PC-9 (cell line): ENCODE data around the gene DCP1B. TPM values are rescaled to one million over a fixed set of nuclear protein-coding genes. Genes with fewer than 3 reads are reported as not detected.

Experiments used
- BruUV-seq: library from RNA; stranded (reverse); fragments of 400-500 nt; replicated peaks from 2 replicates; lab custom pipeline; 2021; lab: Mats Ljungman, UMichigan
- CTCF ChIA-PET: fragments of 300-600 bp; sonication (Branson Sonifier 250); formaldehyde crosslinking; loops from one replicate; lab custom pipeline; 2022; ENCODE audit warnings: antibody characterized with exemption; lab: Charles Lee
- POLR2A ChIA-PET: fragments of 300-600 bp; sonication (Branson Sonifier 250); formaldehyde crosslinking; loops from one replicate; lab custom pipeline; 2022; ENCODE audit warnings: antibody characterized with exemption; ENCODE audit not compliant: unreplicated experiment; lab: Charles Lee
- DNase-seq, 2 experiments: peaks; one replicate each; pipeline versions ENCODE4 v3.0.0 to v3.0.0-alpha.2; 2015 to 2022; ENCODE audit warnings: mixed read lengths in 1 of 2
- H2AFZ ChIP-seq: fragments of 200-600 bp; sonication (generic); 2 replicates; pipeline ENCODE4 v1.8.1; 2017; ENCODE audit warnings: antibody characterized with exemption
- H3F3A ChIP-seq: fragments of 200-600 bp; sonication (generic); 2 replicates; pipeline ENCODE4 v1.8.1; 2017; ENCODE audit warnings: antibody characterized with exemption, mild to moderate bottlenecking, low read depth; ENCODE audit not compliant: insufficient read depth
- H3K27ac ChIP-seq: fragments of 200-600 bp; sonication (generic); 2 replicates; pipeline ENCODE4 v1.6.1; 2016; ENCODE audit warnings: mixed run types
- H3K27me3 ChIP-seq: fragments of 200-600 bp; sonication (generic); 2 replicates; pipeline ENCODE4 v1.6.1; 2016; ENCODE audit warnings: low read depth, mixed run types; ENCODE audit not compliant: insufficient read depth
- H3K36me3 ChIP-seq: fragments of 200-600 bp; sonication (generic); 2 replicates; pipeline ENCODE4 v1.6.1; 2016; ENCODE audit warnings: low read depth, mixed run types
- H3K4me1 ChIP-seq: fragments of 200-600 bp; sonication (generic); replicated peaks from 2 replicates; pipeline ENCODE4 v1.6.1; 2016; ENCODE audit warnings: mixed run types; ENCODE audit not compliant: insufficient read depth
- H3K4me2 ChIP-seq: fragments of 200-600 bp; sonication (generic); 2 replicates; pipeline ENCODE4 v1.6.1; 2017; ENCODE audit warnings: mixed run types
- H3K4me3 ChIP-seq: fragments of 200-600 bp; sonication (generic); 2 replicates; pipeline ENCODE4 v1.6.1; 2016; ENCODE audit warnings: mixed run types
- H3K79me2 ChIP-seq: fragments of 200-600 bp; sonication (generic); 2 replicates; pipeline ENCODE4 v1.6.1; 2017; ENCODE audit warnings: low read depth, mixed run types
- H3K9me2 ChIP-seq: fragments of 200-600 bp; sonication (generic); 2 replicates; pipeline ENCODE4 v1.8.1; 2017; ENCODE audit warnings: mild to moderate bottlenecking; ENCODE audit not compliant: insufficient read depth
- H3K9me3 ChIP-seq: fragments of 200-600 bp; sonication (generic); 2 replicates; pipeline ENCODE4 v1.8.1; 2016; ENCODE audit warnings: low read depth; ENCODE audit not compliant: insufficient read depth
- H4K20me1 ChIP-seq: fragments of 200-600 bp; sonication (generic); 2 replicates; pipeline ENCODE4 v1.8.1; 2017; ENCODE audit not compliant: insufficient read depth
- CTCF ChIP-seq: fragments of 200-600 bp; sonication (generic); conservative IDR thresholded peaks from 2 replicates; pipeline ENCODE4 v1.6.1; 2017; ENCODE audit warnings: mixed run types, antibody characterized with exemption, mild to moderate bottlenecking, moderate library complexity
- EZH2 ChIP-seq: fragments of 200-600 bp; sonication (generic); IDR thresholded peaks from 2 replicates; pipeline ENCODE4 v1.8.0; 2017; ENCODE audit warnings: antibody characterized with exemption, low read depth
- intact Hi-C: fragments of 100-400 bp; cut with micrococcal nuclease; formaldehyde crosslinking; loops from one replicate; pipeline ENCODE4 v1.10.0; 2022; ENCODE audit not compliant: unreplicated experiment
- total RNA-seq: library from RNA; stranded (reverse); gene quantifications from 2 replicates; pipeline ENCODE4 v1.2.3, GENCODE V29; 2021

Gene DCP1B
- total RNA-seq, 1 experiment from 2014 or later: 6.8 TPM

GRCh38 chr12:1936406-1937320, 67.6 kb downstream of the DCP1B start:
- Histone ChIP-seq H3K4me2 (no peak overlapping the region), H3K4me3 (no peak overlapping the region), H4K20me1 (no peaks in the 10 kb centered on the region), H2AFZ (no peak overlapping the region), H3K27me3 (peaks cover 10% of the 10 kb centered on the region; the same call in 1 of the 2 replicates), H3K9me2 (no peaks in the 10 kb centered on the region), H3K27ac (no peak overlapping the region), H3K9me3 (no peaks in the 10 kb centered on the region), H3K36me3 (no peaks in the 10 kb centered on the region), H3K4me1 (no peaks in the 10 kb centered on the region), H3F3A (no peaks in the 10 kb centered on the region), H3K79me2 (no peaks in the 10 kb centered on the region)
- intact Hi-C loops: no loop called here
- DNase-seq: peak in 1 of 2 experiments; percentile 24
- ChIA-PET CTCF (no interaction called here), POLR2A (no interaction called here)
- TF ChIP-seq CTCF (no peak), EZH2 (no peak)
- BruUV-seq: no TSS peak

GRCh38 chr12:1935700-1936378, 68.4 kb downstream of the DCP1B start:
- Histone ChIP-seq H3K27ac (no peak overlapping the region), H3K27me3 (peaks cover 18% of the 10 kb centered on the region), H2AFZ (no peak overlapping the region), H4K20me1 (no peaks in the 10 kb centered on the region), H3K79me2 (no peaks in the 10 kb centered on the region), H3K4me1 (no peaks in the 10 kb centered on the region), H3F3A (no peaks in the 10 kb centered on the region), H3K36me3 (no peaks in the 10 kb centered on the region), H3K4me3 (no peak overlapping the region), H3K4me2 (no peak overlapping the region), H3K9me3 (no peaks in the 10 kb centered on the region), H3K9me2 (no peaks in the 10 kb centered on the region)
- DNase-seq: no peak
- no TSS peak for BruUV-seq
- CTCF ChIA-PET: no interaction called here
- TF ChIP-seq CTCF (no peak), EZH2 (no peak)
- POLR2A ChIA-PET: no interaction called here
- intact Hi-C loops: no loop called here

- CTCF ChIA-PET: no interaction called here
- BruUV-seq: no TSS peak
- TF ChIP-seq EZH2 (no peak), CTCF (no peak)
- Histone ChIP-seq H3K4me1 (no peaks in the 10 kb centered on the region), H3K27me3 (peaks cover 24% of the 10 kb centered on the region), H3K4me3 (no peak overlapping the region), H3K9me3 (no peaks in the 10 kb centered on the region), H3K27ac (no peak overlapping the region), H2AFZ (no peak overlapping the region), H3K4me2 (no peak overlapping the region), H4K20me1 (no peaks in the 10 kb centered on the region), H3F3A (no peaks in the 10 kb centered on the region), H3K9me2 (no peaks in the 10 kb centered on the region), H3K36me3 (no peaks in the 10 kb centered on the region), H3K79me2 (no peaks in the 10 kb centered on the region)
- POLR2A ChIA-PET: no interaction called here
- intact Hi-C loops: no loop called here
- no peak for DNase-seq
Observed at GRCh38 chr12:1935242-1935641, 69.0 kb downstream of the DCP1B start.
